ENCODE measurements around the gene SLC12A7.
"Not testable (repeated sequence)": the region's sequence is repeated elsewhere in the genome, so short reads cannot be mapped to it uniquely, and the experiment has no call there.

Gene SLC12A7

DNA sequence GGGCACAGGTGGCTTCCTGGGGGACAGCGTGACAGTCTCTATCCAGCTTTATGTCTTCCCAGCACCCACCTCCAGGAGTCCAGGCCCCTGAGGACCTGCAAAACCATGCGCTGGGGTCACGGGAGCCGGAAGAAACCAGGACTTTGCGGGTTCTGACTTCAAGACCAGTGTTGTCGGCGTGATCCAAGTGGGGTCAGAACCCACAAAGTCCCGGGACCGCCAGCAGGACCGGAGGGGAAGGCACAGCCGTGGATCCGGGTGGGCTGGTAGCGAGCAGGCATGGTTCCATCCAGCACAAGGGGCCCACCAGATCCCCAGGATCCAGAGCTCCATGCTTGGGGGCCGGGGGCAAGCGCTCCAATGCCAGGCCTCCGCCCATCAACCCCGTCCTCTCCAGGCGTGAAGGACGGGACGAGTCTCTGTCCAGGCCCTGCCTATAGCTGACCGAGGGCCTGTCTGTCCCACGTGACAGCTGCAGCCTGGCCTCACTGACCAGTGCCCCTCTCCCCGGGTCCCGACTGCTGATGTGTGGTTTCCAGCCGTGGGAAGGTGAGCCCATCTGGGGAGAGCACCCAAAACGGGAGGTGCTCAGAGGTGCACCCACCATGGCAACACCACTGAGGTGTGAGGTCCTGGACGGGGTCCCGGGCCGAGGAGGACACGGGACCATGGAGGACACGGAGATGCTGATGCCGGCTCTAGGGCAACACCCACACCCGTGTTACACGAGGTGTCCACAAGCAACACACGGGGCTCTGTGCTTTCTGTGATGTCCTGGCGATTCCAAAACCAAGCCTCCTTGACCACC lies 48.9 kb downstream of the SLC12A7 start:
- no peak for DNase-seq (ENCODE audit: low read depth)

- DNase-seq (ENCODE audit: low read depth): no peak
These were observed 49.9 kb downstream of the SLC12A7 start for GRCh38 chr5:1061916-1062315.

DNA sequence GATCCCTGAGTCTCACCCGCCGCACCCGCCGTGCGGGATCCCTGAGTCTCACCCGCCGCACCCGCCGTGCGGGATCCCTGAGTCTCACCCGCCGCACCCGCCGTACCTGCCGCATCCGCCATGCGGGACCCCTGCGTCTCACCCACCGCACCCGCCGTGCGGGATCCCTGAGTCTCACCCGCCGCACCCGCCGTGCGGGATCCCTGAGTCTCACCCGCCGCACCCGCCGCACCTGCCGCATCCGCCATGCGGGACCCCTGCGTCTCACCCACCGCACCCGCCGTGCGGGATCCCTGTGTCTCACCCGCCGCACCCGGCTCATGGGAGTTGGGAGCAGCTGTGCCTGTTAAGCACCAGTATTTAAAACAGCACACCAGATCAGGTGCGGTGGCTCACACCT lies 50.6 kb downstream of the SLC12A7 start:
- DNase-seq (ENCODE audit: low read depth): not testable (repeated sequence)

- DNase-seq (ENCODE audit: low read depth): no peak
These were observed 51.3 kb downstream of the SLC12A7 start for GRCh38 chr5:1060535-1060981.

DNA sequence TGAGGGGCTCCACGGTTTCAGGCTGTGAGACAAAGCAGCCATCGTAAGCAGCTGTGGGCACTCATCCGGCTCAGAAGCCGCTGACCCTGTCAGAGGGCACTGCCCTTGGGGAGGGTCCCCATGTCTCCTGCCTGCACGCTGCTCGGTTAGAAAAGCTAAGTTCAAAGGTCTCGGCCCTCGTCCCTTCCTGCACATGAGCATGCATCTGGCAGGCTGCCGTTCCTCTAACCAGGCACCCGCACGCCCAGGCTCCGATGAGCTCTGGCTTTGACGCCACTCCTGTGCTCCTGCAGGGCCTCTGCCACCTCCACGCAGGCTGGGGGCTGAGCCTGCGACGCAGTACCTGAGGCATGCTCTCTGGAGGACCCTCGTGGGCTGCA lies 52.0 kb downstream of the SLC12A7 start:
- no peak for DNase-seq (ENCODE audit: low read depth)

GRCh38 chr5:1058988-1059883 lies 52.6 kb downstream of the SLC12A7 start:
- no peak for DNase-seq (ENCODE audit: low read depth)

DNA sequence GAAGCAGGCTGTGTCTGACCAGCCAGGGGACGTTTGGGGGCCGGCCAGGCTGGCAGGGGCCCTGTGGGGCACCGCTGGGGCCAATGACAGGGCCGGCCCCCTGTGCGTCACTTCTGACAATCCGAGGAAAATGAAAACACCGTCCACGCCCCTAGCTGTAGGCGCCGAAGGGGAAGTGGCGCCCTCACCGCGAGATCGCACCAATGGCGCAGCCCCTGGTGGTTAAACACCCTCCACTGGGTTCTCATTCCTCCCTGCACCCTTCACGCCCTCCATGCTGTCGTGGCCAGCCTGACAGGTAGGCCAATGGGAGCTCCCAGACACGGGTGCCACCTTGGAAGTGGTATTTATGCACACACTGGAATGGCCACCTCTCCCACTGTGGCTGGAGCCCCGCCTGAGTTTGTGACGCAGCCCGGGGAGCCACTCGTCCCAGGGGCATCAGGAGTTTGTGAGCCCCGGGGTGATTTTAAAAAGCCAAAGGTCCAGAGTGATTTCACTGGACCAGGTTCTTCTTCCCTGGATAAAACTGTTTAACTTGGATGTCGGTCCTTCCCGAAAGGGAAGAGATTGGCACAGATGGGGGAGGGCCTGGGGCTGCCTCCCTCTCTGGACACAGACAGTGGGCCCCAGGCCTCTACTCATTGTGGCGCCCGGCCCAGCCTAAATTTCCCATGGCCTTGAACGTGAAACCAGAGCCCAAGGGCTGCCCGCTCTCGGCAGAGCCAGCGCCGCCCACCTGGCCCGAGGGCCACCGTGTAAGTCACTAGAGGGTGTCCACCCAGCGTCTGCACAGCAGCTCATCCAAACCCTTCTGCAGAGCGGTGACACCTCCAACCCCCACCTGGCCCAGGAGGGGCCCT lies 53.5 kb downstream of the SLC12A7 start:
- no peak for DNase-seq (ENCODE audit: low read depth)

DNA sequence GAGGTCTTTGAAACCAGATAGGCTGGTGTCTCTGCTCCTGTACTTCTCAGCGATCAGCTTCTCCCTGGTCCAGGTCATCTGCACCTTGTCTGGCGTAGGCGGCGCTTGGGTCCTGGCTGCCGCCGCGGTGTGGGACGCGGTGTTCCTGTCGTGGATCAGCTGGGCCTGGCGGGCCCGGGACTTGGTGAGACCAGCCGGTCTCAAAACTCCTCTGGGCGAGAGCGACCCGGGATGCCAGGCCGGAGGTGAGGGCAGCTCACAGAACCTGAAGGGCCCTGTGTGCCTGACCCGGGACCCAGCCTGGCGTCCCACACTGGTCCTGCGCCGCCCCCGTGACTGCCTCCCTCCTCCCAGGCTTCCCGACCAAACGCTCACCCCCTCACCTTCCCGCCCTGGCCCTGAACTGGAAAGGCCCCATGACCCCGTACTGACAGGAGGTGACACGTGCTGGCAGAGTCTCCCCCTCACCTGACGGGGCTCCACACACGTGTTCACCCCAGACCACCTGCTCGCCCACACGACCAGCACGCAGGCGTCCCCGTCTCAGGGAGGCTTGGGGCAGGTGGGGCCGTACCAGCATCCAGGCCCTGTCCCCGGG lies 54.3 kb downstream of the SLC12A7 start:
- no peak for DNase-seq (ENCODE audit: low read depth)

- DNase-seq (ENCODE audit: low read depth): no peak
These were observed 55.0 kb downstream of the SLC12A7 start for GRCh38 chr5:1056611-1057484.

DNA sequence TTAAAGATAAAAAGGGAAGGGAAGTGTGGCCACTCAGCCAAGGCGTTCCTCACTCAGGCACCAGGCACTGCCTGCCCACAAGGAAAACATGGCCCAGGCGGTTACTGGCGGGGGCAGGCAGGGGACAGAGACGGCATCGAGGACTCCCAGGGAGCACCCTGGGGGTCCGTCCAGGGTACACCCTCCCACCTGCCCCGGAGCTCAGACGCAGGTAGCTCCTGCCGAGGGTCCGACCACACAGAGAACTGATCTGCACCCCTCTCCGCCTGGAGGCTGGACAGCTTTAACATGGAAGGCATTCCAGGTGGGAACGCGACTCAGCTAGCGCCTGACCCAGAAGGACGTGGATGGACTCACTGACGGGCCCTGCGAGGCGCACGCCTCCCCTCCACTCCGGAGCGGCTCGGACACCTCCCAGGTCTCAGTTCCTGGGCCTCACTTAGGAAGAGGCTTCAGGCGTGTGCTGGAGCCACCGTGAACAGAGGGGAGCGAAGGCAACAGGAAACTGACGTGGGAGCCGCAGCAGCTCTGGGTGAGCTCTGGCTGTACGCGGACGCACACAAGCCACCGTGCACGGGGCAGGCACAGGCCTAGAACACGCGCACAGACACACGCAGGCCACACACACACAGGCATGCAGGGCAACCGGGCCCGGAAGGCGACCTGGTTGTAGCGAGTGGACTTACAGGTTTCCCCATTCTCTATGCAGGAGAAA lies 55.8 kb downstream of the SLC12A7 start:
- no peak for DNase-seq (ENCODE audit: low read depth)

DNA sequence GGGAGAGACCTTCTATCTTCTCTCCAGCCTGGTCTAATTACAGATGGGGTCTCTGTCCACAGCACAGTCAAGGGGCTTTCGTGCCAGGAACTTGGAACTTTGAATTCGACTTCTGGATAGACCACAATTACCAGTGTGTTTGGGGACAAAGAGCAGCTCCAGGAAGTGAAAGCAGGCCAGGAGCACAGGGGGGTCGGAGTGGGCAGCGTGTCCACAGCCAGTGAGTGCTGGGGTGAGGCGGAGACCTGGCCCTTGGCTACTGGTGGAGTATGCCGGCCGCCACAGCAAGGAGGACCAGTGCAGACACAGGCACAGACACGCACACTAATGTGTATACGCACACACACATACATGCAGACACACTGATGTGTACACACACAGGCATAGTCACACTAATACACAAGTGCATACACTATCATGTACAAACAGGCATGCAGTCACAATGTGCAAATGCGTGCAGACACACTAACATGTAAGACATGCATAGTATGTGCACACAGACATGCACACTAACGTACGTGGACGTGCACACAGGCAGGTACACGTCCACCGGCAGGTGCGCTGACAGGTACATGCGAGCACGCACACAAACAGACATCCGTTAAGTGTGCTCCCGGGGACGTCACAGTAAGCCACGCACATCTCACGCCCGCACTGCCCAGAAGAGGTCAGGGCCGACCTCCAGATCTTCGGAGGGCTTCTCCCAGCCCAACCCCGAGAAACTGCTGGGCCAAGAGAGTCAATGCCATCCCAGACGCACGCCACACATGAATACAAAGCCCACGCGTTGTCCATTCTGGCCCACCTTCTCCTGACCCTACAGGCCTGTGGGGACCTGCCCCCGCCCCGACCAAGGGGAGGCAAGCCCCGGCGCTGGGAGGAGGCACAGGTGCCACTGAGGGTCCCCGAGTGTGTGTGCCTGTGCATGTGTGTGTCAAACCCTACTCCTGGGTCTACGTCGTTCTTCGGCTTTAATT lies 56.8 kb downstream of the SLC12A7 start:
- DNase-seq (ENCODE audit: low read depth): no peak

- DNase-seq (ENCODE audit: low read depth): no peak
These were observed 57.7 kb downstream of the SLC12A7 start for GRCh38 chr5:1054018-1054798.

- no peak for DNase-seq (ENCODE audit: low read depth)
These were observed 58.4 kb downstream of the SLC12A7 start for GRCh38 chr5:1053391-1054017.

DNA sequence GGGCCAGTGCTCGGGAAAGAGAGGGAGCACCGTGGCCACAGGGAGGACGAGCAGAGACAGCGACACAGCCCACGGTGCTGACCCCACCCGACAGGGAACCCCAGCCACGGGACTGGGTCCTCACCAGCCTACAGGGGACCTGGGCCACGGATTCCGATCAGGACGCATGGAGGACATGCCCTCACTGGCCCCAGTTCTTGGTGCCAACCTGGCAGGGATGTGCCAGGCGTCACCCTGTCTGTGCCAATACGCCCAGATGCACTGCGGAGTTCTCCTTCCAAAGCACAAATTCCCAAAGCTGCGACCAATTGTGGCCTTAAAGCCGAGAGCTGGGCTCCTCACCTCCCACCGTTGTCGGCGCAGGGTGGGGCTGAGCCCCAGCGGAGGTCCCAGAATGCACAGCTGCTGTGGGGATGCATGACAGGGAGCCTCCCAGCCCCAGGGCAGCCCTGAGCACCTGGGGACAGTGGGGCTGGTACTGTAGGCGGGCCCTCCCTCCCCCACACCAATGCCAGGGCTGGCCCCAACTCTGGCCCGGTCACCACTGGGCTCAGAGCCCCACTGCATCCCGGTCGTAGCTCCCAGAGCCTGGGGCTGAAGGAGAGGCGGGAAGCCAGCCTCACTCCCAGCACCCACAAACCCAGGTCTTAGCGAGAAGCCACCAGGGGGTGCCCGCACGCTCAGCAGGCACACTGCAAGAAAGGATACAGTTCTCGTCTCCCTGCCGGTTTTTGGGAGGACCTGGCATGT lies 59.0 kb downstream of the SLC12A7 start:
- no peak for DNase-seq (ENCODE audit: low read depth)

- DNase-seq (ENCODE audit: low read depth): no peak
These were observed 59.8 kb downstream of the SLC12A7 start for GRCh38 chr5:1052076-1052475.

DNA sequence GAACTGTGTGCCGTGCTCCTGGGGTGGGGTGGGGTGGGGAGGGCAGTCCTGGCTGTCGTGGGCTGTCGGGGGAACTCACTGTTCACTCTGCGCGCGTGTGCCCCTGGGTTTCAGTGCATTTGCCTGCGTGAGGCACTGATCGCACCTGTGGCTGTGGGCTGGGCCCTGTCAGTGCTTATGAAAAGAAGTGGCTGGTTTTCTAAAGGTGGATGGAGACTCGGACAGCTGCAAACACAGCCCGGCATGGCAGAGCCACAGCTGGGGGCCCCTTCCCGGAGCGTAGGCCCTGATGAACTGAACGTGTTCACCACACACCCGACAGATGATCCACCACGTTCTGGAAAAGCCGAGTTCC lies 60.5 kb downstream of the SLC12A7 start:
- no peak for DNase-seq (ENCODE audit: low read depth)
